CD4-positive, alpha-beta T cell treated with Interleukin-1 beta for 1 hour (primary cell): ENCODE results near the gene SATB1.
A peak's percentile ranks its signal among the peaks of the same experiment; 100 is the strongest.

ENCODE experiments used
- DNase-seq, 2 donors: peaks; one replicate each; pipeline ENCODE4 v3.0.0-alpha.2; 2020 to 2022

Gene SATB1

DNA sequence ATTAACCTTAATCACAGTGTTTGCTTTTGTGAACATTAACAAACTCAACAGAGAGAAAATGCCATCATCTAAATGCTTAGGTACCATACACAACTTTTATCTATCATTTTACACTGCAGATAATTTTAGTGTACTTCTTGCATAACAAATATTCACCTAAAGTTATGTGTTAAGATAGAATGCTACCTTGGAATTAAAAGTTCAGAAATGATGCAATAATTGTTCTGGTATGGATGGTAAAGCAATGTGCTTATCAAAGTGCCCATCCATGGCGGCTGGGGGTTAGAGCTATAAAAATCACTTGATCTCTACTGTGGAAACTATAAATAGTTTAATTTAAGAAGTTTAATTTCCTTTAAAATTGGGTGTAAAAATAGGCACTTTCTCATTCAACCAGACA, 28.7 kb downstream of the SATB1 start:
- no peak for DNase-seq

DNA sequence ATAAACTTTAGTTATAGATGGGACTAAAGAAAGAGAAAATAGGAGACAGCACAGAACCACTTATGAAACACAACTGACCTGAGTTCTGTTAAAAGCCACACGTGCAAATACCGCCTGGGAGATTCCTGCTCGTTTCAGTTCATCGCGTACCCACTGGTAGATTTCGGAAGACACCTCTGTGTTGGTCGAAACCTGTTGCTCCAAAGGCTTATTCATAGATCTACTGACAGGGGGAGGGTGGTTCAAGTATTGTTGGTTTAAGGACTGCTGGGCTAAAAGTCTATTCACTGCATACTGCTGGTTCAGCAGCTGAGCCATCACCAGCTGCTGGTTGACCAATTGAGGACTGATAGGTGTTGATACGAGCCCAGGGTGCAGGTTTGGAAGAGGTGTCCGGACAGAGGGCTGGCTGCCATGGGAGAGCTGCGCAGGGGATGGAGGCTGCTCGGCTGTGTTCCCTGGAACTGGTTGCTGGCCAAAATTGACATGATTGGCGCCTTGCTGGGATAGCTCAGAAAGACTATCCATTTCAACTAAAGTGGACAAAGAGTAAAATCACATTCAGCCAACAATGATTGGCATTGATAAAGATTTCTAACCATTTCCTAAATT, 30.6 kb downstream of the SATB1 start:
- no peak for DNase-seq

DNA sequence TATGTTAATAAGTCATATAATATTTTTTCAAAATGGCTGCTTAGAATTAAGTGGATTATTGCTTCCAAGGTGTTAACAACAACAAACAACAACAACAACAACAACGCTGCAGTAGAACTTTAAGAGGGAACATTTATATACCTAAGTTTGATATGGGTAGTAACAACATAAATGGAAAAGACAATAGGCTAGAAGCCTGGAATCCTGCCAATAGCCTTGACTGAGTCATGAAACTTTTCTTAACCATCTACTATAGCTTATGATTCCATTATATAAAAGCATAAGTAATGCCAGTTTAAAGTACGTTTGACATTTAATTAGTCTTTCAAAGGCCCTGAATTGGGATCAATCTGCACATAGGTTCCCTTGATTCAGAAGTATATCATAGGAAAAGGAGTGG, 31.2 kb downstream of the SATB1 start:
- no peak for DNase-seq

DNA sequence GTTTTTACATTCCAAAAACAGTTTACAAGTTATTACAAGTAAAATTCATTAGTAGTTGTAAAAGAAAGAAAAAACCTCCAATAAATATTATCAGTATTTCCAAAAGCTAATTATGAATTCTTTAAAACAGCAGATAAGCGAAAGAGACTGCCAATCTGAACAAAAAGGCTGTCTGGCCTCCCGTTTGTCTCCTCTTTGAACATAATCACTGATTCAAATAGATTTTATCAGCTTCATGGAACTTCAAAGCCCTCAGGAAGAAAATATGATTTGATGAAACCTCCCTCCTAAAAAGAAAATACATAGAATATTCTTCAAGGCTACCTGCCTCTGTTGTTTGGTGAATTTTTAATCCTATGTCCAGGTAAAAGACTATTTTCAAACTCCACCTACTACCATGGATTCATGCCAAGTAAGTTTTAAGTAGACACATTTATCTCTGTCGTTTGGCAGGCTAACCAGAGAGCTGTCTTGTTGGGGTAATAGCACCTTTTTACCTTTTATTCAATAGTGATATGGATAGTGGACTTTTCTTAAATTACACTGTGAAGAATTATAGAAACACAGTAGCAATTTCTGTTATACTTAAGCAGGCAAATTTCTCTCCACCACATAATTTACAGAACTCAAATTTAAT, 35.0 kb downstream of the SATB1 start:
- no peak for DNase-seq

DNA sequence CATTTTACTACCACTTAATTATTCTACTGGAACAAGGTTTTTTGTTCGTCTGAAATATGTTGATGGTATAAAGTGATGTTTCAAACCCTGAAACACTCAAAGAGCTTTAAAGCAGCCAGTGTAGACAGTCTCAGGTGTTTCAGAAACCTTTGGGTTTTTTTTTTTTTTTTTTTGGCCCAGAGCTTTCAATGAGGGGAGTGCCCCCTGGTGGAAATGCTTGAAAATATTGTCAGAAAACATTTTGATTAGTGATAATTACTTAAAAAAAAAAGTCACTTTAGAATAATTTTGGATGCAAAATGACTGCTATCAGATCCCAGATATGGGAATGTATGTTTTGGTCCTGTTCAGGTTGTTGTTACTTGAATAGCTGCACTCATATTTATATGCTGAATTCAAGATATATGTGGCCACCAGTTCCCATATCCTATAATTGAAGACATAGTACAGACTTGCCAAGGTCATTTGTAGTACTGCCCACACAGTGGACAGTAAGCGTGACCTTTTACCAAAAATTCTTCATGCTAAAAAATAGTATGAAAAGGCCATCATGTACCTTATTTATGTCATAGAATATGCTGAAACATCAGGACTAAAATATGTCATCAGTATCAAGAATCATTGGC, 35.9 kb downstream of the SATB1 start:
- DNase-seq, result peak in 1 of 2 donors; percentile 47

DNA sequence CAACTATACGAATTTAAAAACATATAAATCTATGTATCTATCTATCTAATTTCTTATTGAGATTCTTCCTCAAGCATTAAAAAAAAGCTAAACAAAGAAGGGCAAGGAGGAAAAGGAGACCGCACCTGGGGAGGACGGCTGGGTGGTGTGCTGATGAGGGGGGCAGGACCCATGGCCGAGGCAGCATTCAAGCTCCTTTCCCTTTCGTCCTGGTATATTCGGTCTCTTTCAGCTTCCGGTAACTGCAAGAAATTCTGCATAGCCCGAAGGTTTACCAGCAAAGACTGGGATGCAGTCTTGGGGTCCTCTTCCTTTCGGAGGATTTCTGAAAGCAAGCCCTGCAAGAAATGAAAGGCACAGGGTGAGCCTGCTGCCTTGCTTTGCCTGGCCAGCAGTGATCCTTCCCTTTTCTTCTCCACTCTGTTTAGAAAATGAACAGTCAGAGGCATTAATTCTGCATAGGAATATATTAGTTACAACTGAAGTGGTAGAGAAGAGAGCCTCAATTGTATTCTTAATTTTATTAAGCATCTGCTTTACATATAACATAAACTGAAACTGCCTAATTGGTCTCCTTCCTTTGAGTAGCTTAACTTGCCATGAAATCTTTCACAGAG, 38.8 kb downstream of the SATB1 start:
- DNase-seq, result no peak

DNA sequence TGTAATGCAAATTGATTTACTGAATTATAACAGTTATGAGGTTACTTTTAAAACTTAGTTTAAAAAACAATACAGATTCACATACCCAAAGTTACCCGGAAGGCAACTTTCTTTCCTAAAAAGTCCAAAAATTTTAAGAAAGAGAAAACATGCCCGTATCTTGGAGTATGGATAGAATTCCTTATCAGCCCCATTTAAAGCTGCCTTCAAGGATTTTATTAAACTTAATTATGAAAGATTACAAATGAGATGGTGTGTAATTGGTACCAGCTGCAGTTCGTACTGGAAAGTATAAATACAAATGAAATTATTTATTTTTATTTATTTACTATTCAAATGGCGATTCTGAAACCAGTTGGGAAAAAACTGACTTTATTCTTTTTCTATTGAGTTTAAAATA, 39.4 kb downstream of the SATB1 start:
- DNase-seq, result no peak

DNA sequence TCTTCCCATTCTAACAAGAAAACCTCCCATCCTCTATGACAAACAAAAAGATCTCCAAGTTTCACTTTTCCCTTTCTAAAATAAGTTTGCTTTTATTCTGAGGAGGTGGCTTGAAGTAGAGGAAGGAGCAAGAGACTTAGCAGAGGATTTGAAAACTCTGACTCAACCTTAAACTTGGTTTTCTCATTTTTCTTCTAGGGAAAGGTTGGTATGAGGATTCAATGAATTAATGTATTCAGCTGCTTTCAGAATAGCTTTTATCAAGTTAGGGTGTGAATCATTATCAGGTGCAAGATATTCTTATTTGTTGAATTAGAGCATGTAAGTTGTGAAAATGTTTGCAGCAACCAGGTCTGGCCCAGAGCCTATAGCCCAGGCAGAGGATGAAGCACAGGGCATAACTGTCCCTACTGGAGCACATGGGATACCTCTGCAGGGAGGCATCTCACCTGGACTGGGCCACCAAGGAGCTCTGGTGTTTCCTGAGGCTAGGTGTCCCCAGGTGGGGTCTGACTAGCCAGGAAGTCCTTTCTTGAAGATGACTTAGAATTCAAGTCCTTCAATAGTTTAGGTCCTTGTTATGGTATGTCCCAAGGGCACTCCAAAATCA, 42.3 kb downstream of the SATB1 start:
- DNase-seq, result no peak

DNA sequence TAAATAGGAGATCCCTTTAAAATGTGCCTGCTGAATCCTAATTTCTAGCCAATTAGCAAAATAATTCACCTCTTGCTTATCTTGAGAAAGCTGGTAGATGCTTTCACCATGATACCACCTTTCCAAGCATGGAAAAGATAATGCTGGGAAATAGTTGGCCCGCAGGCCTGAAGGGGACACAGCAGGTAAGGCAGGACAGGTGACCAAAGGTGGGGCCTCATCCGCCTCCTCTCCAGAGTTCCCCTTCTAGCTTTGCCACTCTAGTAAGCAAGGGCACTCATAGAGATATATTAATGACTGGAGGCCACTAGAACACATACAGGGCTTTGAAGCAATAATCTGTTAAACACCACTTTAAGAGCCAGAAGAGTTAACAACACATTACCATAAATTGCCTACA, 45.5 kb downstream of the SATB1 start:
- no peak for DNase-seq

DNA sequence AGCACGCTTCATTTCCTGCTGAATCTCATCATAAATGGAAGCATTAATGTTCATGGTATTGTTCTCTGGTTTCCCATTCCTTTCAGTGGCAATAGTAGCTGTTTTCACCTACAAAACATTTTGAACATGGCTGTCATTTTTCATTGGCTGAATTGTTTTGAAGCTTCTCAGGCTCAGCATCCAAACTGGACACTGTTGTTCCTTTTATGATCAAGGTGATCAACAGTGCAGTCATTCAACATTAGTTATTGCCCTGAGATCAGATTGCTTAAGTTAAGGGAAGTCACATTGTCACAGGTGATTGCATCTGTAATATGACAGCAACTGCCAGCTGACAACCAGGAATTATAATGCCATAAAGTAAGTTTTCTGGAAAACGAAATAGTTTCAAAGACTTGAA, 46.9 kb downstream of the SATB1 start:
- DNase-seq, result no peak

DNA sequence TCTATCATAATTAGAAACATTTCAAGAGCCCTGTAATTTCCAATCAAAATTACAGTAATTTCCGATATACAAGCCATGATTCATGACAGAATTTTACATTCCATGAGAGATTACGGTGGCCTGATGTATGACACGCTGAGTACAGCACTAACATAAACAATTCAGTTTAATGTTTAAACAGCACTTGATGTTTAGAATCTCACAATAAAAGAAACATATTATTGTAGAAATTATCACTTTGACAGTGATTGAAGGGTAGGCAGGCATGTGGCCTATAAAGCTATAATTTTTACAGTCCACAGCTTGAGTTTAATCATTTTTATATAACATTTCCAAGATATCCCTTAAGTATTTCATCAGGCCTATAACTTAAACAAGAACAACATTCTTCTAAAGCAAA, 48.5 kb downstream of the SATB1 start:
- no peak for DNase-seq

DNA sequence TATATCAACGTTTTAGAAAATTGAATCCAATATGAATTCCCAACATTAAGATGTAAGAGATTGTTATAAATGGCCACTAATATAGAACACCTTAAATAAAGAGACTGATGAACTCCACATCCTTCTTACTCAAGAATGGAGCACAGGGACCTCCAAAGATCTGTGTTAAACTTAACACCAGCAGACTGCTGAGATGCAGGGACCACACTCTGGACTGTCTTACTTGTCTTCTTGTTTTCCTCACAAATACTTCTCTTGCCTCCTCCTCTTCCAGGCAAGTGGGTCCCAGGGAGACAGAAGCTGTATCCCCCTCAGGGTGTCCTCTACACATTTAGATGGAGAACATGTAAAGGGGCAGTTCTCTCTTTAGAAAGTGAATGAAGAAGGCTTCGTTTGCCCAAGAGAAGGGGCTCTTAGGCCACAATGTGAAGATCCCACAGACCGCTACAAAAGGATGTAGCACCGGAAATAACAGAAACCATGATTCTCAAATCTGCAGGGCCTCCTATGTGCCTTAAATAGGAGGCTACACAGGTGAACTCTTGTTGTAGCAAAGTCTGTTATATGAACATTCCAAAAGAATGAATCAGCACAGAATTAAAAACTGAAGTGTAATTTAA, 52.2 kb downstream of the SATB1 start:
- peak in 1 of 2 donors; percentile 11 for DNase-seq

DNA sequence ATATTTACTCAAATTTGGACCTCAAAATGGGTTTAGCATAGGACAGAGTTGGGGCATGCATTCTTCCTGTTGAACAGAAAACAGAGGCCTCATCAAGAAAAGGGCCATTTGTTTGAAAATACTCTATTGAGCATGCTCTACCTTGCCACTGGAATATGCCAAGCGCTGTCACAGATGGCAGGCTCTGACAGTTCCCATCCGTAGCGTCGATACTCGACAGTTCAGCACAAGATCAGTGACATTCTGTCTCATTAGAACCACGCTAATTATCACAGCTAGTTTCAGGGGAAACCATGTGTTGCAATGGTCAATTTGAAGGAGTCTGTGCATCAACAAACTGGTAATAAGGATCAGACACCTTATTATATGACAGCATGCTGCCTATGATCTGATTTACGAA, 54.5 kb downstream of the SATB1 start:
- no peak for DNase-seq

DNA sequence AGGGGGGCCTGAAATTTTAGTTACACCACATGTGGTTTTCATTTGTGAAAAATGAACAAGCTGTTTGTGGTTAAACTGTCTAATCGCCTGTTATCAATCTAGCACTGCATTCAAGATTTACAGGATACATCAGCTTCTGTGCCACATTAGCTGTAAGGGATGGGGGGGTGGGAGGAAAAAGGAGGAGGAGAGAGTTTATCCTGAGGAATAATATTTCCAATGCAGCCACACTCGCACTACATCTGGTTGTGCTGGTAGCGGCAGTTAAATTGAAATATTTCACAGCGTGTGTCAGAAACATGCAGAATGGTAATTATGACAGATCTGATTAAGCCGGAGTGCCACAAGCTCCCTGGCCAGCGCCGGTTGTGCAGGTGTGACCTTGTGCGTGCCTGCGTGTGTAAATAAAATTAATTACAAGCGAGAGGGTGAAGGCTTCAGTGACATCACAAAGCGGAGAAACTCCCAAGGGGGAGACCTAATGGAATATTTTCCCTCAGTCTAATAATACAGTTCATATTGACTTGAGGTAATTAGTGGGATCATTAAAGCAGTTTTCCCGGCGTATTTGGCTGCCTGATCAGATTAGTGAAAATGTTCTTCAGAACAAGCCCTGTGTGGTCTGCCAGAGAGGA, 55.5 kb downstream of the SATB1 start:
- no peak for DNase-seq

DNA sequence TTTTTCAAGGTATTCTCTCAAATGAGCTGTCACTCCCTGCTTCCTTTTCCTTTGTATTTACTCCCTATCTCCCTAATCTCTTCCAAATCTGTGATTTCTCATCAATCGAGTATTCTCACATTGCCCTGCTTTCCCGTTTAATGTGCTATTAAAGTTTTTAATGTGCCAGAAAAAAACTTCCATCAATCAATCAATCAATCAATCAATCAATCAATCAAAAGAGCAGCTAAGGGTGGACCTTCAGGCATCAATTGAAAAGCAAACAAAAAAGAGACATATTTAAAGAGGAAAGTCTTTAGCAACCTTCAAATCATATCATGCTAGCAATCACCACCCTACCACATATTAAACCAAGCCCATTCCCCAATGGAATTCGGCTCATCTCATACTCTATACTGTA, 58.9 kb downstream of the SATB1 start:
- no peak for DNase-seq

DNA sequence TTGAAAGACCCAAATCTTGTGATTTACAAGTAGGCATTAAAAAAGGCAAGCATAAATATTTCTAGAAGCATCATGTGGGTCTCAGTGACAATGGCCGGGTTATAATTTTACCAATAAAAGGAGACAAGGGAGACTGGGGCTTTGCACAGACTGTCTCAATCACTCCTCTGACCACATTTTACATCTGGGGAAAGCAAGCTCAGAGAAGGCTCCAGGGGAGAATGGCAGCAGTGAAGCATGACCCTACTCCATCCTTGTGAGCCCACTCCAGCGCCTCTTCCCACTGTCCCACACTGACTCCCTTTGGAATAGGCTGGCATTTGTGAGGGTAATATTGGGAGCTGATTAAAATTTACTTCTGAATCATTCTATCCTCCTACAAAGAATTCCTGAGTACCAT, 61.8 kb downstream of the SATB1 start:
- no peak for DNase-seq

DNA sequence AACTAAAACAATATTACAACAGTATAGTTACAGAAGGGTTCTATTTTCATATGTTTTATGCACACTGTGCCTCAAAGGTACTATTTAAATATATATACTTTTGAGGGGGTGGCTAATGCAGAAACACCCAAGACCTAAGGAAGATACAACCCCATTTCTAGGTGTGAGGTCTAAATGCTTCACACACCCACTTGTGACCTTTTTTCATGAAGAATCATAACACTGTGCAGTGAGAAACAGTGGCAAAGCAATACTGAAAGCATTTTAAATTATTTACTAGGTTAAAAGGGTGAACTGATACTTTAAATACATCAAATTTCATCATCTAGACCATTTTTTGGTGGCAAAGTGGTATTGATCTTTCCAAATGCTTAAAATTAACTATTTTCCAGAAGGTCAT, 67.4 kb downstream of the SATB1 start:
- no peak for DNase-seq

DNA sequence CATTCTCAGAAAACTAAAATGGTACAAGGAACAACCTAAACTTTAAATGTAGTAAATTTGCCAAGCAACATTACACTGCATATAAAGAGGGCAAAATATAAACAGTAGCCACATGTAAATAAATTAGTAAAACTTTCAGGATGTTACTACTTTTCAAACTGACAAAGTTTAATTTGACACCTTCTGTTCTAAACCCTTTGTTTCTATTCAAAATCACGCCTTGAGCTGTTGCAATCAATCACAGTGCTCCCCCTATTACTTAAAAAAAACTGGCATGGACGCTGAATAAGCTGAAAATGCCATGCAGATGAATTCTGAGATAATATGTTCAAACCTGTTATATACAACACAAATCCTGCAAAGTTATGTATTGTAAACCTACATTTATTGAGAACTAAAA, 69.3 kb downstream of the SATB1 start:
- DNase-seq, result no peak

DNA sequence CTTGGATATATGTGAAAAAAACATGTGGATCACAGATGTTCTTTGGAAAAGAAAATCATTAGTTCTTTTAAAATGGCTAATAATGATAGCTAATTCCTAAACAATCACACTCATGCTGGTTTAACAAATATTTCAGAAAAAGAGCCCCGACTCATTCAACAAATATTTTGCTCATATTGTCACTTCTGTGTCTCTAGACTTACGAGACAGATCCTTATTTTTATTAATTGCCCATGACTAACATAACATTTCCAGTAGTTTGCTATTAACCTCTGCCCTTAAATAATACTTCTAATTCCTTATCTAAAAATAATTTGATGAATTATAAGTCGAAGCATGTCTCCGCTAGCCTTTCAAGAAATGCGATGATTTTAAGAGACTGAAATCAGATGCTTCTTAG, 70.4 kb downstream of the SATB1 start:
- no peak for DNase-seq

DNA sequence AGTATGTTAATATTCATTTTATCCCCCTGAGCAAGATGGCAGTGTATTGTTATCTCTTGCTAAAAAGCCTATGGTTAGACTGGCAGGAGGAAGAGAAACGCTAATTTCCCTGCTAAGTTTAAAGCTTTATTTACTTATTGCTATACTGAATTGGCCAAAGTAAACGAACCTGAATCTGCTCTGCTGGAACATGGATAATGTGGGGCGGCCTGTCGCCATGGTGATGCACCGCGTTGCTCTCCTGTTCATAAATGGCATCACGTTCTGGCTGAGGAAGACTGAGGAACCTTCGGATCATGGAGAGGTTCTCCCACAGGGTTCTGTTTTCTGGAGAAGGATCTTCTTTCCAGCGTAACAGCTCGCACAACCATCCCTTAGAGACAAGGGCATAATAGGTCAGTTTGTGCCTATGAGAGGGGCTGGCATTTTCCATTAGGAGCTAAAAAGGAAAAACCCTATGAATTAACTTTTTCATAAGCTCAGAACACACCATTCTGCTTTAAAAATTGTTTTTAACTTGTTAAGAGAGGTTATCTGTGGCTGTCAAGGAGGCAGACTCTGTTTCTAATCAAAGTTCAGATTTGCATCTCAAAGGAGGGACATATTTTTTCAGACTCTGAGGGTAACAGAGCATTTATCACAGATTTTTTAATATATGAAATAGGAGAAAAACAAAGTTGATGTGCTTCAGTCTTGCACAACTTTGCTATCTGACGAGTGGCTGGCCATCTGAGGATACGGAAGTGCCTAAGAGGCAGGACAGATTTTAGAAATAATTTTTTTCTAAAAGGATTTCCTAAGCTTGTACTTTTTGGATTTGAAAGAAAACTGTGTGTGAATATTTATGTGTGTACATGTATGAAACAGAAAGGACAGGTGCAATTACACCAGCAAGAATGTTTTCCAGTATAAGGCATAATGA, 73.1 kb downstream of the SATB1 start:
- no peak for DNase-seq

DNA sequence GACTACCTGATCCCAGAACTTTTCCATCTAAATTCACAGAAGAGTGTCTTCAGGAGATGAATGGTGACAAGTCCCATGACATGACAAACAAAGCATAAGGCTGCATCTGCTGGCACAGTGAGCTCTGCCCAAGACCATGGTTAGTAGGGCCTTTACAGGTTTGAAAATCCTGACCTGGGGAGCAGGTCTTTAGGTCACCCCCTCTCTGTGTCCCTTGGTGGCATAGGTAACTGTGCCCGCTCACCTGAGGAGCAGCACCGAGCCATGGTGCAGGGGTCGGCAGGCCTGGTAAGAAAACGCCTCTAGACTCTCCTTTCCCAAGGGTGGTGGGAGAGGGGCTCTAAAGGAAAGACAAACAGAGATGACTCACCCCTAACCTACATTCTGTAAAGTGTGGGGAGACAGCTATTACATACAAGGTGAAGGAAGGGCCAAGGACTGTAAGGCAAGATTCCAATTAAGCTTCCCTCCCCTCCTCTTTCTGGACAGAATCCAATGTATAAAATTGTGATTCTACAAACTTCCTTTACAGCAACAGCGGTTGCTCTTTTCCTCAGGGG, 74.0 kb downstream of the SATB1 start:
- DNase-seq, result no peak
